DMS153 treated with DMSO at 0.1 percent for 48 hours (cell line): Measurements from ENCODE around the gene COLEC11.
A peak's percentile ranks its signal among the peaks of the same experiment; 100 is the strongest.
"Not testable (repeated sequence)": the region's sequence is repeated elsewhere in the genome, so short reads cannot be mapped to it uniquely, and the experiment has no call there.

Experiments used
- DNase-seq: peaks from one replicate; lab custom pipeline; 2025; ENCODE audit not compliant: unreplicated experiment; lab: John Stamatoyannopoulos, UW

Gene COLEC11

GRCh38 chr2:3651691-3652648 is 57.1 kb downstream of the COLEC11 start:
- DNase-seq = peak; percentile 92

DNA sequence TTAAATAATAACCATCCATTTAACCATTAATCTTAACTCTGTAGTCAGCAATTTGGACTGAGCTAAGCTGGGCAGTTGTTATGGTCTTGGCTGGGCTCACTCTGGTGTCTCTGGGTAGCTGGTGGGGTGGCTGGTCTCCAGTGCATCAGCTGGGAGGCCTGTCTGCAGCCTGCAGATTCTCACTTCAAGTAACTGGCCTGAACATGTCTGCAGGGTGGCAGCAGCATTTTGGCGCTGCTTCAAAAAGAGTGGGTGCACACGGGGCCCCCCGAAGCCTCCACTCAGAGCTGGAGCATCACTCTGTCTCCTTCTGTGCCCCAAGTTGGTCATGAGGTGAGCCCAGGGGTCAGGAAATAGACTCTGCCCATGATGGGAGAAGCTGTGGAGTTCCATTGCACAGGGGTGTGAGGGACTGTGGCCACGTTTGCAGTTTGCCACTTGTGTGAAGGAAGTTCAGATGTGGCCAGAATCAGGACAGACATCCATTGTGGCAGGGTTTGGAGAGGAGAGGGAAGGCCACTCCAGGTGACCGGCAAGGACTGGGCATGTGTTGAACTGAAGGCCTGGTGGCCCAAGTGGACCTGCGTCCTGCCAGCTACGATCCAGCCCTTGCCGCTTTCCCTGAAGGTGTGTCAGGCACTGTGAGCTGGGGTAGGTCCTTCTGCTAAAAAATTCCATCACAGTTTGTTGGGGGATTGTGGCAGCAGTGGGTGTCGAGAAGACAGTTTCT is 58.1 kb downstream of the COLEC11 start:
- no peak for DNase-seq

GRCh38 chr2:3654011-3654410 is 59.1 kb downstream of the COLEC11 start:
- DNase-seq = no peak

DNA sequence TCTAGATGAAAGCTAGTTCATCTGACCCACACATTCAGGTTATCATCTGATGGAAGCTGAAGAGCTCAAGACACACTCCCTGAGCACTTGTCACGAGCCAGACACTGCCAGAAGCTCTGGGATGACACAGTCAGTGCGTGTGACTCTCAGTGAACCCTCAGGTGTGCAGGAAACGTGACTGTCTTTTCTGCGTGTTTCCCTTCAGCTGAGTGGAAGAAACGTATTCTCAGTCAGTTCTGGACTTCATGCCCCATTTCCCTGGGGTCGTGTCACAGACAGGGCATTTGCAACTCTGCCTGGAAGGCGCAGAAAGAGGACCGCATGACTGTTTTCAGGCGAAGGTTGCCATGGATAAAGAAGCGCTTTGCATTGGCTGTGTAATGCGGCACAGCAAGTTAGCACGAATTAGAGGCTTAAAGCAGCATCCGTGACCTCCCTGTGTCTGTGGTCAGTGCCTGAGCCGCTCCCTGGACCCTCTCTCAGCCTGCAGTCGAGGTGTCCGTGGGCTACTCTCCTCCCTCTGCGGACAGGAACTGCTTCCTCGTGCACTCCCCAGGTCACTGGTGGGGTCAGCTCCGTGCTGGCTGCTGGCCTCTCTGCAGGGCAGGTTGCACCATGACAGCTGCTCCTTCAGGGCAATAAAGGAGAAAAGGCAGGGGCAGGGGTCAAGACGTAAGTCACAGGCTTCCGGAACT is 59.8 kb downstream of the COLEC11 start:
- no peak for DNase-seq

DNA sequence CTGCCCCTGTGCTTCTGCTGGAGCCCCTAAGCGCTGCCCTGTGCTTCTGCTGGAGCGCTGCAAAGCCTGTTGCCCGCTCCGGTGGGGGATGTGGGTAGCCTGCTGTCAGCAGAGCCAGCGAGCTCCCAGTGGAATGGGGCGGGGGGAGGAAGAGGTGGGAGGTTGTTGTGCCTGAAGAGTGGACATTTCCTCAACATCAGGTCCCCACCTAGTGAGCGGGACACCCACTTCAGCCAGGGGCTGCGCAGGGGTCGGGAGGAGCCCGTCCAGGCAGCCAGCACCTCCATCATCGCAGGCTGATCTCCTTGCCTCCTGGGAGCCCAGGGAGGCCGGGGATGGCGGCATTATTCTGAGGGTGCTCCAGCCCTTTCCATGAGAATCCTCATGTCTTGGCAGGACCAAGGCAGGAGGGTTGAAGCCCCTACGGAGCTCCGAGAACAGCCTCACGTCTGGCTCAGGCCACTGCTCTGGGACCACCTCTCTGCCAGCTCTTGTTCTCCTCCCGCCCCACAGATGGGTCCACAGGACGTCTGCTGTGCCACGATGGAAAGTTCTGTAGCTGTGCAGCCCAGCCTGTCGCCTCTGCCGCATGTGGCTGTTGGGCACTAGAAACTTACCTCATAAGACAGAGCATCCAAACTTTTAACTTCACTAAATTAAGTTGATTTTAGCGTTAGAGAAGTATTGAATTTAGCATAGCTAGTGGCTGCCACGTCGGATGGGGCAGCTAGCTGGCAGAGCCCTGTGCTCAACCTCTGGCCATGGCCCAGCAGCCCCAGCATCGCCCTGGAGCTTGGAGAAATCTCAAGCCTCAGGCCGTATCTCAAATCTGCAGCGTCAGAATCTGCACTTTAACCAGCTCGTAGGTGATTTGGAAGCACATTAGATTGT is 61.2 kb downstream of the COLEC11 start:
- DNase-seq = no peak

DNA sequence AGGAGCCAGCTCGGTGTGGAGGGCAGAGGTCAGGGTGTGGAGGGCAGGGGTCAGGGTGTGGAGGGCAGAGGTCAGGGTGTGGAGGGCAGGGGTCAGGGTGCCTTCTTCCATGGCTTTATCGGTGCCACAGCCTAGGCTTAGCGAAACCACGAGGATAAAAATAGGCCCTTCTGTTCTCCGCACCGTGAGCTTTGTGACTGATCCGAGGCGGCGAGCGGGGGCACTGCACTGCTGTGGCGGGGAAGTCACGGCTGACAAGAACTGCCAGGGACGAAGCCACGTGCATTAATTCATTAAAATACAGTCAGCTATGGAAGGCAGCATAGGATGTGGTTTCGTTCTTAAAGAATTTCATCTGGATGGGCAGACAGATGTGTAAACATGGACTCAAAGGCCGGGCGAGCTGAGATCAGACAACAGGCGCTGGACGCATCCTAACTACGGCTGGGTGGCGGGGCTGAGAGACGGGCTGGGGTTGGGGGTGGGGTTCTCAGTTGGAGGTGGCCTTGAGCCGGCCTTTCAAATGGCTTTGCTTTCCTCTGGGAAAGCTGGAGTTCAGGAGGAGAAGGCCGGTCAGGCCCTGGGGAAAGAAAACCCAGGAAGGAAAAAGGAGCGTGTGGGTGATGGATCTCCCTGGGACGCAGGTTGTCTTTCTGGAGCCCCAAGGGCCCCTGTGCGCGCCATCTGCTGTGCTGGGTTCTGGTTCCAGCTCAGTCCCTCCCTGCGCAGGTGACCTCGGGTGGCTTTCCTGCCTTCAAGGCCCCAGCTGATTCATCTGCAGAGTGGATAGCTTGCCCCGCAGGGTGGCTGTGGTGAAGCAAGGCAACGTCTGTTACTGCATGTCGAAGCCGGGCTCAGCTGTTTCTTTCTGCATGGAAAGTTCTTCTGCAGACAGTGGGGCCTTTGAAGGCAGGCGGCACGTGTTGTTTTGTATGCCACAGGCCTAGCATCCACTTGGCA is 62.1 kb downstream of the COLEC11 start:
- no peak for DNase-seq

DNA sequence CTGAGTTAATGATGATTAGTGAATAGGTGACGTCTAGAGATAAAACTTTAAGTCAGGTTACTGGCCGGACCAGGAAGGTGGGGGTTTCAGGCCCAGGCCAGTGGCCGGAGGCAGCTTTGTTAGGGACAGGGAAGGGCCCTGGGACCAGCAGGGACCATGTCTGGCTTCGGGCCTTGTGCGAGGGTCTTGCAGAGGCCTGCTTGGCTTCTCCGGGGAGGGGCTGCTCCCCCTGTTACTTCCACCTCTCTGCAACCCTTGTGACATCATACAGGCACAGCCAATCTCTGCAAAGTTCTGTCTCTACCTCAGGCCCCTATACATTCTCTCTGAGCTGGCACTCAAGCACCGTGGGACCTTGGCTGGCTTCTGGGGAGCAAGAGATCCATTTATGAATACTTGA is 63.0 kb downstream of the COLEC11 start, which contains the start of gene ALLC:
Gene ALLC, plus strand, starts transcription at position 320 of the 400 bp plus-strand sequence. CDS start 12,958 bp downstream, outside the sequence.
- no peak for DNase-seq

GRCh38 chr2:3659447-3660432 is 64.8 kb downstream of the COLEC11 start:
- DNase-seq = no peak

GRCh38 chr2:3660640-3661039 is 65.7 kb downstream of the COLEC11 start:
- DNase-seq = not testable (repeated sequence)

- DNase-seq = no peak
These were observed 66.3 kb downstream of the COLEC11 start for GRCh38 chr2:3661149-3661660.

GRCh38 chr2:3662239-3662638 is 67.3 kb downstream of the COLEC11 start:
- DNase-seq = no peak

- DNase-seq = no peak
These were observed 69.2 kb downstream of the COLEC11 start for GRCh38 chr2:3664118-3664517.

- DNase-seq = no peak
These were observed 70.0 kb downstream of the COLEC11 start for GRCh38 chr2:3664925-3665324.

DNA sequence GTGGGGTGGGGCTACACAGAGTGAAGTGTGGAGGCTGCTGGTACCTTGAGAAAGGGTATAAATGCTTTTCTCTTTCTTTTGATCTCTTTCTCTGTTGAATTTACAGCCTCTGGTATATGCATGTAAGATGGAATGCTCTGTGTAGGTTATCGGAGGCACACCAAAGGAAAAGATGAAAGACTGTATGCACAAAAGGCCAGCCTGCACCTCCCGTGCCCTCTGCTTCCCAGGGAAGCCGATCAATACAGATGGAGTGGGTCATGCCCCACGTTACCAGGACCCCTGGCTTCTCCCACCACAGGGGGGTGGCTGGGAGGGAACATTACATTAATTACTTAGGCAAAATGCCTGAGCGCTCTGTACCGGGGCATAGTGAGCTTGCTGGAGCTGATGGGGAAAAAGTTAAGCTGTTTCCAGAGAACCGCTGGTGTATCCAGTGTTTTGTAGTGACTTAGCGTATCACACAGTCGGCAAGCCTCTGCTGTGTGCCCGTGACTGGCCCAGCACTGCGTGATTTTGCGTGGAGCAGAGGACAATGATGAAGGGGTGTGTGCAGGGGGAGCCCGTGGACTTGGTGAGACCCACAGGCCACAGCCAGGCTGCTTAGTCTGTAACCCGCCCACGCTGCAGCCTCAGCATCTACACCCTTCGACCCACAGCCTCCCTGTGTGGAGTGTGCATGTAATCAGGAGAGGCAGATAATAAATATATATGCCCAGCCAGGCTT is 71.1 kb downstream of the COLEC11 start:
- DNase-seq = no peak

- DNase-seq = no peak
These were observed 71.7 kb downstream of the COLEC11 start for GRCh38 chr2:3666613-3666975.

DNA sequence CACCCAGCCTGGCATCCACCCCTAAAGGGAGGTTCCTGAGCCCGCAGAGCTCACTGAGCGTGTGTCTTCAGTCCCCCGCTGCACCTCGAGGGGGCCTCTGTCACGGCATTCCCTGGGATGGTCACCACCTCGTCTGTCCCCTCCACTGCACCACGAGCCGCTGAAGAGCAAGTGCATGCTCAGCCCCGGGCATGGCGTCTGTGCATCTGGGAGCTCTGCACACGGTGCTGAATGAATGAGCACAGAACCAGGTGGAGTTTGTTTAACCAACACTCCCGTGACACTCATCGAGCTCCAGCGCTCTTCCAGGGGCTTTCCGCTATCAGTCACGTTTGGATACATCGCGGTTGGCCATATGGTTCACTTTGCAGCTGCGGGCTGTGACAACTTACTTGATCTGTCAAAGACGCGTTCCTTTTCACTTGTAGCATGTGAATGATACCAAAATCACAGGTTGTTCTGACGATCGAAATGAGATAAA is 72.3 kb downstream of the COLEC11 start:
- DNase-seq = peak; percentile 33

GRCh38 chr2:3669656-3670055 is 74.7 kb downstream of the COLEC11 start:
- no peak for DNase-seq
